Activated CD8-positive, alpha-beta memory T cell treated with anti-CD3 and anti-CD28 coated beads for 1 hour (primary cell): Measurements from ENCODE around the gene RPS25.
"Not testable (repeated sequence)": the region's sequence is repeated elsewhere in the genome, so short reads cannot be mapped to it uniquely, and the experiment has no call there.

ENCODE experiments used
- DNase-seq, 2 donors: peaks; one replicate each; pipeline ENCODE4 v3.0.0-alpha.2; 2020; ENCODE audit warnings: low read depth in 1 of 2; ENCODE audit errors: extremely low read depth in 1 of 2

RPS25 gene

DNA sequence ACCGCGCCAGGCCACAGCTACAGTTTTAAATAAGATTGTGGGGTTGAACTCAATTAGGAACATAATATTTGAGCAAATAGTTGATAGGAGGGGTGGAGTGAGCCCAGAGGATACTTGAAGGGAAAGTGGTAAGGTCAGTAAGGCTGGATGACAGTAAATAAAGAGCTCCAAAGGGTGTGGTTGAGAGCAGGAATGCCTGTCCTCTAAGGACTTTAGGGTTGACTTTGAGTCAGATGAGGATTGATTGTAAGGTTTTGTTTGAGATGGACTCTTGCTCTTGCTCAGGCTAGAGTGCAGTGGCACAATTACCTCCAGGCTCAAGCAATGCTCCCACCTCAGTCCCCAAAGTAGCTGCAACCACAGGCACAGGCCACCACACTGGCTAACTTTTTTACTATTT is 44.2 kb downstream of the RPS25 start:
- no peak for DNase-seq

DNA sequence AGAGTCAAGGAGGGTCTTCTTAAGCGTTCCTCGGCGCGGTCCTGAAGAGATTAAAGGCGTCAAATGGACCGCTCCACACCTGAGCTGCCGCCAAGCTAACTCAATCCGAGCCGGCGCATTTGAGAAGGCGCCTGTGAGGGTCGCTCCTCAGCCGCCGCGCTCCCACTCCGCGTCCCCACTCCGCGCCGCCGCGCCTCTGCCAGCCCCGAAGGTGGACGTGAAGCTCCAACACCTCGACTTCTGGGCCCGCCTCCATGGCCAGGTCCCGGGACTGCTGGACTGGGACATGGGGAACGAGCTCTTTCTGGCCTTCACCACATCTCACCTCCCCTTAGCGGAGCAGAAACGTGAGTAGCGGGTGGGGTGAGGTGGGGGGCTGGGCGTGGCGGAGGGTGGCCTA is 46.5 kb downstream of the RPS25 start, which contains the start of gene FOXR1:
TSS of gene FOXR1 (plus strand) at position 116 of the 400 bp plus-strand sequence. CDS start at position 287, 171 bp downstream.
- no peak for DNase-seq

DNA sequence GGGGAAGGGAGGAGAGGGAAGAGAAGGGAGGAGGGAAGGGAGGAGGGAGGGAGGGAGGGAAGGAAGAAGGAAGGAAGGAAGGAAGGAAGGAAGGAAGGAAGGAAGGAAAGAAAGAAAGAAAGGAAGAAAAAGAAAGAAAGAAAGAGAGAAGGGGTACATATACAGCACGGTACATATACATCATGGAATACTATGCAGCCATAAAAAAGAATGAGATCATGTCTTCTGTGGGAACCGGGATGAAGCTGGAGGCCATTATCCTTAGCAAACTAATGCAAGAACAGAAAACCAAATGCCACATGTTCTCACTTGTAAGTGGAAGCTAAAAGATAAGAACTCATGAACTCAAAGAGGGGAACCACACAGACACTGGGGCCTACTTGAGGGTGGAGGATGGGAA is 48.6 kb downstream of the RPS25 start:
- DNase-seq: not testable (repeated sequence)
